EL (cell line): ENCODE data around the gene PAEP.

ENCODE experiments used
- DNase-seq: peaks from one replicate; pipeline ENCODE4 v3.0.0-alpha.2; 2016

Gene PAEP

DNA sequence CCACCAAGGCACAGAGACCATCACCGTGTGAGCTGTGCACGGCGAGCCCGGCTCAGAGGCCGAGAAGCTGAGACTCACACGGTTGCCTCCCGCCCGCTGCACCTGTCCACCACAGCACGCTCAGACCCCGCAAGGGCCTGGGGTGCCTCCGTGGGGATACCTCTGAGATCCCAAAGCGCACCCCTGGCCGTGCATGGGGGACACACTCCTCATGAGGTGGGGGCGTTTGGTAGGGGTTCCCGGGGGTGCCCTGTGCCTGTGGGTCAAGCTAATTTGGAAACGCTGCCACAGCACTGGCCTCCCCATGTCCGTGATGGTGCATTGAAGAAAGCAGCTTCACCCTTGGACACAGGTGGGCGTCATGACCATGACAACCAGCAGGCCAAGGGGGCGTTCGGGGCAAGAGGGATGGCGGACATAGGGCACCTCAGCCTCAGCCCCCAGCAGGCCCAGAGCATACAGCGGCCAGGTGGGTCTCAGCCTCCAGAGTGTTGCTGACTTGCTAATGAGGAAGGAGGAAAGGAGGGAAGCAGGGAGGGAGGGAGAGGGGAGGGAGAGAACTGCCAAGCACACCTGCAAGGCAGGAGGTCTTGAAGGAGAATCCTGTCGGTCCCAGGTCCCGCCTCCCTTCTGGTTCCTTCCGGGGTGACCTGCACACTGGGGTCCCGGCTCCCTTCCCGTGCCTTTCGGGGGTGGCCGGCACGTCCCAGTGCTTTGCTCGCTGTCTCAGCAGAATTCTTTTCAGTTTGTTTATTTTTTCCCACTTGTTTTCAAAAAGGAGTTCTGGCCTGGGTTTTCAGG lies 43.1 kb downstream of the PAEP start:
- DNase-seq: no peak

DNA sequence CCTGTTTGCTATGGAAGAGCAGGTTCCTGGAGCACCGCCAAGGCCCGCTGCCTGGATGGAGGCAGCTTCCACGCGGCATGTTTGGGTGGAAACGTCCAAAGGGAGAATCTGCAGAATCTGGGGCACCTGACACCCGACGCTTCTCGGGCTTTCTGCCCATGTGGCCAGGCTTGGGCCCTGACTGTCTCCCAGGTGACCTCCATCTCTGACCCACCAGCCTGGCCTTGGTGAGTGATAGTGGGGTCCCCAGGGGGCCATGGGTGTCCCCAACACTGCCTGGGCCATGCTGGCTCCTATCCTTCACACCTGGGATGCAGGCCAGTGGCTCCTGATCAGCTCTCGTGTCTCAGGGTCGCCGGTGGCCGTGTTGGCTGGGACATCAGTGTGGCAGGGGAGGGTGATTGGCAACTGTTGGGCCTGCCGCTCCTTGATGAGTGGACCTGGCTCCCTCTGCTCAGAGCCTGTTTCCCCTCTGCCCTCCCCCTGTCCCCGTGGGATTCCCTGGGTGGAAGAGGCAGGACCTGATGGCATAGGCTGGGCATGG lies 43.8 kb downstream of the PAEP start:
- no peak for DNase-seq

GRCh38 chr9:135606885-135607259 lies 45.3 kb downstream of the PAEP start:
- no peak for DNase-seq

GRCh38 chr9:135607401-135608293 lies 46.1 kb downstream of the PAEP start:
- no peak for DNase-seq

DNA sequence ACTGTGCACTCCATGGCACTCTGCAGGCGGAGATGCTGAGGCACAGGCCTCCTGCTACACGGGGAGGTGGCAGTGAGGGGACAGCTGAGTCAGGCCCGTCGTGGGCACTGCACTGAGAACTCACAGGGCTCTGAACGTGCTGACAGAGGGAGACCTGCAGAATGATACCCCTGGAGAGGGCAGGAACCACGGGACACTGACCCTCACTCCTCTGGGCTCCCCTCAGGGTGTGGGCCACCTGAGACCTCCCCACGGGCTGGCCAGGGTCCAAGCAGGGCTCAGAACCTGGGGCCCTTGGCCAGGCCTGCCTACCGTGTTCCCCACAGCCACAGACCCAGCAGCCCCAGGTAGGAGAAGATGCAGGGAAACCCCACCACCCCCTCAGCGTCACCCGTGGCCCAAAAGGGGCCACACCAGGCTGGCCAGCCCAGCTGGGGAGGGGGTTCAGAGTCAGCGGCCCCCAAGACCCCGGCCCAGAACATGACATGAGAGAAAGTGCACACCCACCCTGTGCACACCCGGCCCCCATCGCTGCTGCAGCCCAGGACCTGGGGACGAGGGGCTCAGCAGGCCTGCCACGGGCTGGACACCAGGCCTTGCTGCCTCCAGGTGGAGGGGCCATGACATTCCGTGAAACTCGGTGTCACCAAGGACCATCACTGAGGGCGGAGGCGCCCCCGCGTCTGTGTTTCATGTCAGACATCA lies 46.9 kb downstream of the PAEP start:
- DNase-seq: no peak

DNA sequence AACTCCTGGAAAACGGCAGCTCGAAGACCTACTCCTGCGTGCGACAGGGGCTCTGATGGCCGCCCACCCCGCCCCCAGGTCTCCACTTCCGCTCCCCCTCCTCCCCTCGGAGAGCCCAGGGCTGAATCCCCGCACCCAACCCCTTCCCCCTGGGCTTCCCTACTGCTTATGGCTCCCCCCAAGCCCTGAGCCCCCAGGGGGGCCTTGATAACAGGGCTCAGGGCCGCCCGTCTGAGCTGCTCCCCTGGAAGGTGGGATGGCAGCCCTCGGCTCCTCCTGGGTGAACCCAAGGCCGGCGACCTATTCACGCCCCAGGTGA lies 47.4 kb downstream of the PAEP start:
- no peak for DNase-seq

- no peak for DNase-seq
These were observed 47.9 kb downstream of the PAEP start for GRCh38 chr9:135609366-135609955.

GRCh38 chr9:135610290-135611141 lies 49.0 kb downstream of the PAEP start:
- DNase-seq: no peak

DNA sequence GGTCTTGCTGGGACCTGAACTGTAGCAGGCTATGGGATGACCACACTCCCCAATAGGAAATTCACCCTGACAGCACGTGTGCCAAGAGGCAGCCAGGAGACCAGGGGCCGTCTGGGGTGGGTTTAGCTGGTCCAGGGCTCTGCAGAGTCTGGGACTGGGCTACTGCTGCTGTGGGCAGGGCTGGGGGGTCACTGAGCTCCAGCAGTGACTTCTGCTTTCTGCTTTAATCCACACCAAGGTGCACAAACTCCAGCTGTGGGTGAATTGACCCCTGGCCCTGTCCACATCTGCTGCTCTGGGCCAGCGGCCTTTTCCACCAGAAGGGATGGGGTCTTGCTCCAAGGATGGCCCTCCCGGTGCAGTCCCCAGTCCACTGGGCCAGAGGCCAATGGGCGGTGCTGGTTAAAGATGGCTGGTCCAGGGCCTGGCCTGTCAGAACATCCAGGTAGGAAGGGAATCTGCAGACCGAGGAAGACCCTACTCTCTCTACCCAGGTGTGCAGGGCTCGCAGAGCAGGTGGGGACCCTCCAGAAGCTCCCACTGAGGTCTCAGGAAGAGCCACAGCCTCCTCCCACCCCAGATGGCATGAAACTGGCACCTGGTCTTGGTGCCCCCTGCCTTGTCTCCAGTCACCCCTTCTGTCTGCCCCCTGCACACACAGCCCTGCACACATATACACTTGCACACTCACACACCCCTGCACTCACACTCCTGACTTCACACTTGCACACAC lies 49.8 kb downstream of the PAEP start:
- no peak for DNase-seq

- no peak for DNase-seq
These were observed 50.3 kb downstream of the PAEP start for GRCh38 chr9:135611875-135612209.

DNA sequence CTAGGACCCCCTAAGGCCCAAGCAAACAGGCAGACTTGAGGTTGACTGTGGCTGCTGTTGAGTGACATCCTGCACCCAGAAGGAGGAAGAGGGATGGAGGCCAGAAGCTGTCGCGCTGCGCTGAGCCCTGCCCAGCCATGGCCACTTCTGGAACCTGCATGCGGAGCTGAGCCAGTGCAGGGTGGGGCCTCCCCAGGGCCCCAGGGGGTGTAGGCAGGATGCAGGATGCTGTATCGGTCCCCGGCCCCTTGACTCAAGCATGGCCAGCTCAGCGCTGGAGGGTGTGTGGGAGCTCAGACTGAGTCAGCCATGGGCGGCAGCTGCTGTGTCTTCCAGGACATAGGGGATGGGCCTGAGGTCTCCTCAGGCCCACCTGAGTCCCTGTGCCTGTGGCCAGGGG lies 50.9 kb downstream of the PAEP start:
- no peak for DNase-seq

- DNase-seq: no peak
These were observed 51.7 kb downstream of the PAEP start for GRCh38 chr9:135612981-135613910.

DNA sequence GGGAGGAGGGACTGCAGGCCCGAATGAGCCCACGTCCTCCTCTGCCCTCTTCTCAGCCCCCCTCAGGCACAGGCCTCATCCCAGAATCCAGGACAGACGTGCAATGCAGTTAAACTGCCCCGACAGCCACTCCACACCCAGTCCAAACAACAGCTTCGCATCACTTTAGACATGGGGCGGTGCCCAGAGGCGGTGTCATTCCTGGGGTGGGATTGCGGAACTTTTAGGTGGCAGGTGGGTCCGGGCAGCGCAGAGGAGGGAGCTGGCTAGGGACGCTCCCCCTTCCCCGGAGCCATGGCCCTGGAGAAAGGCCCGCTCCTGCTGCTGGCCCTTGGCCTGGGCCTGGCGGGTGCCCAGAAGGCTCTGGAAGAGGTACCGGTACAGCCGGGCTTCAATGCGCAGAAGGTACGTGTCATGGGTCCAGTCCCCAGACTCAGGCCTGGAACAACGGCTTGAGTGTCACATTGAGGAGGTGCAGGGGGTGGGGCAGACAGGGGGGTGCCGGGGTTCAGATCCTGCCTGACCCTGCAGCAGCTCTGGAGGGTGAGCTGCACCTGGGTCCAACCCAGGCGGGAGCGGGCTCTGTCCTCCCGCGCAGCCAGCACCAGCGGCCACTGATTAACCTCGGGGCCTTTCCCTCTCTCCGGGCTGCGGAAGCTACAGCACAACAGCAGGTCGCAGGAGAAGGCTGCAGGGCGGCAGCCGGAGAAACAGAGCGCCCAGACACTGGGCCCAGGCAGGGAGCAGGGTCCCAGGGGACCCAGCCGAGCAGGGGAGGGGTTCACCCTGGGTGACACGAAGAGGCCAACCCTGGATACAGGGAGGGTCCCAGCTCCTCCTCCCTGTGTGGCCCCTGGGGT lies 52.6 kb downstream of the PAEP start:
- DNase-seq: no peak

GRCh38 chr9:135614821-135615665 lies 53.5 kb downstream of the PAEP start:
- no peak for DNase-seq

- no peak for DNase-seq
These were observed 54.4 kb downstream of the PAEP start for GRCh38 chr9:135615666-135616618.
